Kidney epithelial cell (primary cell): Measurements from ENCODE around the gene MDM4. TPM values are rescaled to one million over a fixed set of nuclear protein-coding genes. Genes with fewer than 3 reads are reported as not detected.

Experiments
- DNase-seq: peaks from one replicate; pipeline ENCODE4 v3.0.0-alpha.2; 2010; ENCODE audit warnings: low read depth
- H3K27me3 ChIP-seq: 2 replicates; pipeline ENCODE4 v1.6.0; 2011; ENCODE audit warnings: low read length; ENCODE audit not compliant: control insufficient read depth, insufficient read depth
- H3K36me3 ChIP-seq: 2 replicates; pipeline ENCODE4 v1.5.1; 2011; ENCODE audit warnings: low read length; ENCODE audit not compliant: control insufficient read depth, insufficient read depth
- H3K4me3 ChIP-seq: 2 replicates; pipeline ENCODE4 v1.5.1; 2011; ENCODE audit warnings: low read depth, mild to moderate bottlenecking, control low read depth, low read length
- CTCF ChIP-seq: IDR thresholded peaks from 2 replicates; pipeline ENCODE4 v1.5.1; 2011; ENCODE audit warnings: mild to moderate bottlenecking, moderate library complexity, low read length, control low read depth, inconsistent platforms; ENCODE audit not compliant: insufficient read depth, poor library complexity, severe bottlenecking
- total RNA-seq: library from RNA; depleted of rRNA; stranded (reverse); fragments of >200 nt; gene quantifications from 2 replicates; pipeline ENCODE4 v1.2.3, GENCODE V29; 2015

Gene MDM4
- total RNA-seq, 1 donor from 2014 or later = 21.0 TPM

- peak; percentile 53 for DNase-seq
- peaks cover 2% of the 10 kb centered on the region for H3K36me3 ChIP-seq
- no peak overlapping the region for H3K4me3 ChIP-seq
- TF ChIP-seq CTCF = no peak
- no peaks in the 10 kb centered on the region for H3K27me3 ChIP-seq
Observed at GRCh38 chr1:204544321-204544720, 28.1 kb downstream of the MDM4 start.

GRCh38 chr1:204545202-204545601, 29.0 kb downstream of the MDM4 start:
- no peak overlapping the region for H3K4me3 ChIP-seq
- H3K27me3 ChIP-seq = no peaks in the 10 kb centered on the region
- no peak for TF ChIP-seq CTCF
- H3K36me3 ChIP-seq = peaks cover 2% of the 10 kb centered on the region
- no peak for DNase-seq

GRCh38 chr1:204545881-204546280, 29.7 kb downstream of the MDM4 start:
- Histone ChIP-seq H3K27me3 (no peaks in the 10 kb centered on the region), H3K36me3 (peaks cover 2% of the 10 kb centered on the region), H3K4me3 (no peak overlapping the region)
- DNase-seq = no peak
- TF ChIP-seq CTCF = no peak

GRCh38 chr1:204548265-204548664, 32.1 kb downstream of the MDM4 start:
- DNase-seq = no peak
- H3K36me3 ChIP-seq = peaks cover 2% of the 10 kb centered on the region
- no peak overlapping the region for H3K4me3 ChIP-seq

GRCh38 chr1:204549313-204549712, 33.1 kb downstream of the MDM4 start:
- TF ChIP-seq CTCF = no peak
- H3K27me3 ChIP-seq = no peaks in the 10 kb centered on the region
- peaks cover 2% of the 10 kb centered on the region for H3K36me3 ChIP-seq
- no peak for DNase-seq
- no peak overlapping the region for H3K4me3 ChIP-seq

More at GRCh38 chr1:204548265-204548664, 32.1 kb downstream of the MDM4 start:
- TF ChIP-seq CTCF = no peak
- H3K27me3 ChIP-seq = no peaks in the 10 kb centered on the region

GRCh38 chr1:204550926-204551325, 34.7 kb downstream of the MDM4 start:
- Histone ChIP-seq H3K36me3 (peaks cover 2% of the 10 kb centered on the region), H3K4me3 (no peak overlapping the region), H3K27me3 (no peaks in the 10 kb centered on the region)
- no peak for DNase-seq
- TF ChIP-seq CTCF = no peak
